HG03354 (cell line): Measurements from ENCODE around the gene ERAL1.
"Not testable (repeated sequence)": the region's sequence is repeated elsewhere in the genome, so short reads cannot be mapped to it uniquely, and the experiment has no call there.

Source experiments
- ATAC-seq: cut with Tn5 transposase; IDR thresholded peaks from one replicate; pipeline ENCODE4 v1.9.1; 2021; ENCODE audit warnings: mild to moderate bottlenecking; ENCODE audit not compliant: unreplicated experiment, poor library complexity, severe bottlenecking

ERAL1 gene

GRCh38 chr17:28848667-28849066 lies 6.1 kb upstream of the ERAL1 start:
- not testable (repeated sequence) for ATAC-seq

- no peak for ATAC-seq
These were observed 5.5 kb upstream of the ERAL1 start for GRCh38 chr17:28849281-28849680.

- ATAC-seq = no peak
These were observed 1.5 kb upstream of the ERAL1 start for GRCh38 chr17:28853295-28853694.

GRCh38 chr17:28855336-28855679 lies 492 bp downstream of the ERAL1 start:
- no peak for ATAC-seq

GRCh38 chr17:28856028-28856574 lies 1.3 kb downstream of the ERAL1 start:
- no peak for ATAC-seq

GRCh38 chr17:28857905-28858800 lies 3.3 kb downstream of the ERAL1 start:
- ATAC-seq = no peak

GRCh38 chr17:28858801-28859355 lies 4.1 kb downstream of the ERAL1 start:
- ATAC-seq = no peak

- no peak for ATAC-seq
These were observed 5.6 kb downstream of the ERAL1 start for GRCh38 chr17:28860363-28860808.

GRCh38 chr17:28861393-28862203 lies 6.8 kb downstream of the ERAL1 start:
- no peak for ATAC-seq

- ATAC-seq = no peak
These were observed 7.7 kb downstream of the ERAL1 start for GRCh38 chr17:28862561-28862960.

GRCh38 chr17:28863953-28864352 lies 9.1 kb downstream of the ERAL1 start:
- no peak for ATAC-seq

- ATAC-seq = no peak
These were observed 10.4 kb downstream of the ERAL1 start for GRCh38 chr17:28864991-28865849.

GRCh38 chr17:28865946-28866752 lies 11.3 kb downstream of the ERAL1 start:
- no peak for ATAC-seq

- no peak for ATAC-seq
These were observed 12.5 kb downstream of the ERAL1 start for GRCh38 chr17:28867276-28867675.

GRCh38 chr17:28871056-28871579 lies 16.3 kb downstream of the ERAL1 start:
- ATAC-seq = peak; percentile 90

GRCh38 chr17:28873839-28874238 lies 19.0 kb downstream of the ERAL1 start:
- no peak for ATAC-seq

- ATAC-seq = no peak
These were observed 19.9 kb downstream of the ERAL1 start for GRCh38 chr17:28874750-28875149.

GRCh38 chr17:28875848-28876550 lies 21.2 kb downstream of the ERAL1 start:
- ATAC-seq = no peak
